SK-N-SH treated with all-trans-retinoic acid at 6 μM for 48 hours (cell line): ENCODE results near the gene KRT17.

Experiments
- ARNTL ChIP-seq: fragments of 450-650 bp; formaldehyde crosslinking; IDR thresholded peaks from 2 replicates; pipeline ENCODE4 v1.5.0; 2020; ENCODE audit warnings: low read depth, mild to moderate bottlenecking, moderate library complexity, borderline replicate concordance
- GLIS3 ChIP-seq: fragments of 250-450 bp; sonication (Bioruptor Pico); IDR thresholded peaks from 2 replicates; pipeline ENCODE4 v1.5.0; 2020; ENCODE audit warnings: mild to moderate bottlenecking, moderate library complexity
- ISL1 ChIP-seq: fragments of 250-450 bp; sonication (Bioruptor Pico); IDR thresholded peaks from 2 replicates; pipeline ENCODE4 v2.1.2; 2022; ENCODE audit warnings: mild to moderate bottlenecking, moderate library complexity

DNA sequence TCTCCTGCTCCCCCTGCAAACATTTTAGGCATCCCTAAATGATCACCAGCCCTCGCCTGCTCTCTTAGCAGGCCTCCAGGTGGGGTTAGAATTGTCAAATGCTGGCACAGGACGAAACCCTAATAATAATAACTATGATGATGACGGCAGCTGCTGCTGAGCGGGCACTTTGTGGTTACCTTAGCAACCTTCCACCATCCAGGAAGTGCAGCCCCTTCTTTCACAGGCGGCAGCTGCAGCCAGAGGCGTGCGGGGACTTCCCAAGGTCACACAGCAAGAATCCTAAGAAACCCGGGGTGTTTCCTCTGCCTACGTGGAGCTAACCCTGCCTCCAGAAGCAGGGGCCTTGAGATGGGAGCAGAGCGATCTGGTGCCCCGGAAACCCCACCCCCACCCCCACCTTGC is 41.9 kb upstream of the KRT17 start:
- no peak for TF ChIP-seq ISL1 (CRISPR knock-in tag)
- TF ChIP-seq GLIS3 (CRISPR knock-in tag), result no peak
- no peak for TF ChIP-seq ARNTL (CRISPR knock-in tag)
